ENCODE data around the gene HCN4.

DNA sequence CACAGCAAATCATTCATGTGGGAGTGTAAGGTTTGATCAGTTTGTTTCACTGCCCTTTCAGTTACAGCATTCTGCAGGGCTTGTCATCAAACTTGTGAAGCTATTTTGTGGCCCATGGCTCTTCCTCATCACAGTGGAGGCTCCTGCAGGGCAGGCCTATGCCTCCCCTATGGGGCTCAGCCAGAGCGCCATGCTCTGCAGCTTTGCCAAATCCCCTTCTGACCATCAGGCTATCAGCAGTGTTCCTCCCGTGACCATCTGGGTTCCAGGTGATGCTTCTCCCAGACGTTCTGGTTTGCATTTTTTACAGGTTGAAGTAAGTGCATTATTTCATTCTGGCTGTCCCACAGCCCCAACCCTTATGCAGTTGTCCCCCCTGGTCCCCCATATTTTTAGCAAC lies 46.1 kb upstream of the HCN4 start:
- TF ChIP-seq, protein P1, sequence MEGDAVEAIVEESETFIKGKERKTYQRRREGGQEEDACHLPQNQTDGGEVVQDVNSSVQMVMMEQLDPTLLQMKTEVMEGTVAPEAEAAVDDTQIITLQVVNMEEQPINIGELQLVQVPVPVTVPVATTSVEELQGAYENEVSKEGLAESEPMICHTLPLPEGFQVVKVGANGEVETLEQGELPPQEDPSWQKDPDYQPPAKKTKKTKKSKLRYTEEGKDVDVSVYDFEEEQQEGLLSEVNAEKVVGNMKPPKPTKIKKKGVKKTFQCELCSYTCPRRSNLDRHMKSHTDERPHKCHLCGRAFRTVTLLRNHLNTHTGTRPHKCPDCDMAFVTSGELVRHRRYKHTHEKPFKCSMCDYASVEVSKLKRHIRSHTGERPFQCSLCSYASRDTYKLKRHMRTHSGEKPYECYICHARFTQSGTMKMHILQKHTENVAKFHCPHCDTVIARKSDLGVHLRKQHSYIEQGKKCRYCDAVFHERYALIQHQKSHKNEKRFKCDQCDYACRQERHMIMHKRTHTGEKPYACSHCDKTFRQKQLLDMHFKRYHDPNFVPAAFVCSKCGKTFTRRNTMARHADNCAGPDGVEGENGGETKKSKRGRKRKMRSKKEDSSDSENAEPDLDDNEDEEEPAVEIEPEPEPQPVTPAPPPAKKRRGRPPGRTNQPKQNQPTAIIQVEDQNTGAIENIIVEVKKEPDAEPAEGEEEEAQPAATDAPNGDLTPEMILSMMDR (IDR thresholded peaks at IDR 0.05): no peak
- no peak for TF ChIP-seq POLR2A (IDR thresholded peaks at IDR 0.05)

All from thyroid gland (tissue), 4 donors.